Measurements from ENCODE around the gene LRP1B.

- TF ChIP-seq CTCF (IDR thresholded peaks at IDR 0.05 in 4 of 5, conservative IDR thresholded peaks at IDR 0.05 in 1 of 5) (no peak), POLR2A (IDR thresholded peaks at IDR 0.05) (no peak)
These were observed 42.7 kb downstream of the LRP1B start for GRCh38 chr2:142088058-142088568.
